PC-9 (cell line): Measurements from ENCODE around the gene PACSIN1. TPM values are rescaled to one million over a fixed set of nuclear protein-coding genes. Genes with fewer than 3 reads are reported as not detected.

Experiments
- BruUV-seq: library from RNA; stranded (reverse); fragments of 400-500 nt; replicated peaks from 2 replicates; lab custom pipeline; 2021; lab: Mats Ljungman, UMichigan
- CTCF ChIA-PET: fragments of 300-600 bp; sonication (Branson Sonifier 250); formaldehyde crosslinking; loops from one replicate; lab custom pipeline; 2022; ENCODE audit warnings: antibody characterized with exemption; lab: Charles Lee
- POLR2A ChIA-PET: fragments of 300-600 bp; sonication (Branson Sonifier 250); formaldehyde crosslinking; loops from one replicate; lab custom pipeline; 2022; ENCODE audit warnings: antibody characterized with exemption; ENCODE audit not compliant: unreplicated experiment; lab: Charles Lee
- DNase-seq, 2 experiments: peaks; one replicate each; pipeline versions ENCODE4 v3.0.0 to v3.0.0-alpha.2; 2015 to 2022; ENCODE audit warnings: mixed read lengths in 1 of 2
- H2AFZ ChIP-seq: fragments of 200-600 bp; sonication (generic); 2 replicates; pipeline ENCODE4 v1.8.1; 2017; ENCODE audit warnings: antibody characterized with exemption
- H3F3A ChIP-seq: fragments of 200-600 bp; sonication (generic); 2 replicates; pipeline ENCODE4 v1.8.1; 2017; ENCODE audit warnings: antibody characterized with exemption, mild to moderate bottlenecking, low read depth; ENCODE audit not compliant: insufficient read depth
- H3K27ac ChIP-seq: fragments of 200-600 bp; sonication (generic); 2 replicates; pipeline ENCODE4 v1.6.1; 2016; ENCODE audit warnings: mixed run types
- H3K27me3 ChIP-seq: fragments of 200-600 bp; sonication (generic); 2 replicates; pipeline ENCODE4 v1.6.1; 2016; ENCODE audit warnings: low read depth, mixed run types; ENCODE audit not compliant: insufficient read depth
- H3K36me3 ChIP-seq: fragments of 200-600 bp; sonication (generic); 2 replicates; pipeline ENCODE4 v1.6.1; 2016; ENCODE audit warnings: low read depth, mixed run types
- H3K4me1 ChIP-seq: fragments of 200-600 bp; sonication (generic); replicated peaks from 2 replicates; pipeline ENCODE4 v1.6.1; 2016; ENCODE audit warnings: mixed run types; ENCODE audit not compliant: insufficient read depth
- H3K4me2 ChIP-seq: fragments of 200-600 bp; sonication (generic); 2 replicates; pipeline ENCODE4 v1.6.1; 2017; ENCODE audit warnings: mixed run types
- H3K4me3 ChIP-seq: fragments of 200-600 bp; sonication (generic); 2 replicates; pipeline ENCODE4 v1.6.1; 2016; ENCODE audit warnings: mixed run types
- H3K79me2 ChIP-seq: fragments of 200-600 bp; sonication (generic); 2 replicates; pipeline ENCODE4 v1.6.1; 2017; ENCODE audit warnings: low read depth, mixed run types
- H3K9me2 ChIP-seq: fragments of 200-600 bp; sonication (generic); 2 replicates; pipeline ENCODE4 v1.8.1; 2017; ENCODE audit warnings: mild to moderate bottlenecking; ENCODE audit not compliant: insufficient read depth
- H3K9me3 ChIP-seq: fragments of 200-600 bp; sonication (generic); 2 replicates; pipeline ENCODE4 v1.8.1; 2016; ENCODE audit warnings: low read depth; ENCODE audit not compliant: insufficient read depth
- H4K20me1 ChIP-seq: fragments of 200-600 bp; sonication (generic); 2 replicates; pipeline ENCODE4 v1.8.1; 2017; ENCODE audit not compliant: insufficient read depth
- EZH2 ChIP-seq: fragments of 200-600 bp; sonication (generic); IDR thresholded peaks from 2 replicates; pipeline ENCODE4 v1.8.0; 2017; ENCODE audit warnings: antibody characterized with exemption, low read depth
- intact Hi-C: fragments of 100-400 bp; cut with micrococcal nuclease; formaldehyde crosslinking; loops from one replicate; pipeline ENCODE4 v1.10.0; 2022; ENCODE audit not compliant: unreplicated experiment
- total RNA-seq: library from RNA; stranded (reverse); gene quantifications from 2 replicates; pipeline ENCODE4 v1.2.3, GENCODE V29; 2021
- TF ChIP-seq, protein P1 (sequence below): fragments of 200-600 bp; sonication (generic); conservative IDR thresholded peaks from 2 replicates; pipeline ENCODE4 v1.6.1; 2017; ENCODE audit warnings: mixed run types, antibody characterized with exemption, mild to moderate bottlenecking, moderate library complexity

The PACSIN1 gene
- total RNA-seq, 1 experiment from 2014 or later: 5.0 TPM

DNA sequence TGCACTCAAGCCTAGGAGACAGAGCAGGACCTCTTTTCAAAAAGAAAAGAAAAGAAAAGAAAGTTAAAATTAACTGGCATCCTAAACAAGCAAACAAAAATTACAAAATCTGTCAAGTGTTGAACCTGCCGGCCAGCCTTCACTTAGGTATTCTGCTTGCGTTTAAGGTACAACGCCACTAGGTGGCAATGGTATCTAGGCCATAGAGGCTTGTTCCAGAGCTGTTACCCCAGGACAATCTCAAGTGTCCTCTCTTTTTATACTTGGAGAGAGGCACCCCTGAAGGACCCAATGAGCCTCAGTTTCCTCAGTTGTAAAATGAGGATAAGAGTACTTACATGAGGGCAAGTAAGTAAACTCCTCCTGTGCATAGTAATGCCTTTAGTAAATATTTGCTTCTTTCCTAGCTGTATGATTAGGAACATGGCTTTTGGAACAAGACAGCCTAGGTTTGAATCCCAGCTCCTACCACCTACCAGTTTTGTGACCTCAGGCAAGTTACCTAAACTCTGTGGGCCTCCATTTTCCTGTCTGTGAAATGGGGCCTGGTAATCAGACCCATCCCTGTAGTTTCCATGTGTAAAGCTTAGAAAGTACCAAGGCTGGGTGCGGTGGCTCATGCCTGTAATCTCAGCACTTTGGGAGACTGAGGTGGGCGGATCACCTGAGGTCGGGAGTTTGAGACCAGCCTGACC, 5.8 kb upstream of the PACSIN1 start:
- no peak for DNase-seq
- ChIA-PET CTCF (interaction anchor here (0.8 to 1.0 kb wide), 2 partner anchors 148 to 149 kb away, joined by 3 to 4 read pairs; no protein-coding TSS in a partner anchor), POLR2A (interaction anchor here (0.6 kb wide), 1 partner anchor 184 kb away, joined by 3 read pairs; no protein-coding TSS in a partner anchor)
- no peaks in the 10 kb centered on the region for H3K36me3 ChIP-seq
- no peak overlapping the region for H3K27ac ChIP-seq
- H3K4me2 ChIP-seq: no peak overlapping the region
- no peaks in the 10 kb centered on the region for H3K79me2 ChIP-seq
- no peak overlapping the region for H2AFZ ChIP-seq
- H3K4me1 ChIP-seq: peaks cover 15% of the 10 kb centered on the region
- intact Hi-C loops: loop anchor here (5.0 to 10.0 kb wide), 3 partner anchors 67 to 685 kb away; partner anchors contain the start of genes SNRPC and TCP11
- H3K9me3 ChIP-seq: no peaks in the 10 kb centered on the region
- no peak overlapping the region for H3K4me3 ChIP-seq
- no TSS peak for BruUV-seq
- H3K9me2 ChIP-seq: no peaks in the 10 kb centered on the region
- H4K20me1 ChIP-seq: no peaks in the 10 kb centered on the region
- H3K27me3 ChIP-seq: no peaks in the 10 kb centered on the region
- peaks cover 41% of the 10 kb centered on the region for H3F3A ChIP-seq
- no peak for TF ChIP-seq EZH2
- TF ChIP-seq, protein P1, sequence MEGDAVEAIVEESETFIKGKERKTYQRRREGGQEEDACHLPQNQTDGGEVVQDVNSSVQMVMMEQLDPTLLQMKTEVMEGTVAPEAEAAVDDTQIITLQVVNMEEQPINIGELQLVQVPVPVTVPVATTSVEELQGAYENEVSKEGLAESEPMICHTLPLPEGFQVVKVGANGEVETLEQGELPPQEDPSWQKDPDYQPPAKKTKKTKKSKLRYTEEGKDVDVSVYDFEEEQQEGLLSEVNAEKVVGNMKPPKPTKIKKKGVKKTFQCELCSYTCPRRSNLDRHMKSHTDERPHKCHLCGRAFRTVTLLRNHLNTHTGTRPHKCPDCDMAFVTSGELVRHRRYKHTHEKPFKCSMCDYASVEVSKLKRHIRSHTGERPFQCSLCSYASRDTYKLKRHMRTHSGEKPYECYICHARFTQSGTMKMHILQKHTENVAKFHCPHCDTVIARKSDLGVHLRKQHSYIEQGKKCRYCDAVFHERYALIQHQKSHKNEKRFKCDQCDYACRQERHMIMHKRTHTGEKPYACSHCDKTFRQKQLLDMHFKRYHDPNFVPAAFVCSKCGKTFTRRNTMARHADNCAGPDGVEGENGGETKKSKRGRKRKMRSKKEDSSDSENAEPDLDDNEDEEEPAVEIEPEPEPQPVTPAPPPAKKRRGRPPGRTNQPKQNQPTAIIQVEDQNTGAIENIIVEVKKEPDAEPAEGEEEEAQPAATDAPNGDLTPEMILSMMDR: peak; percentile 86

DNA sequence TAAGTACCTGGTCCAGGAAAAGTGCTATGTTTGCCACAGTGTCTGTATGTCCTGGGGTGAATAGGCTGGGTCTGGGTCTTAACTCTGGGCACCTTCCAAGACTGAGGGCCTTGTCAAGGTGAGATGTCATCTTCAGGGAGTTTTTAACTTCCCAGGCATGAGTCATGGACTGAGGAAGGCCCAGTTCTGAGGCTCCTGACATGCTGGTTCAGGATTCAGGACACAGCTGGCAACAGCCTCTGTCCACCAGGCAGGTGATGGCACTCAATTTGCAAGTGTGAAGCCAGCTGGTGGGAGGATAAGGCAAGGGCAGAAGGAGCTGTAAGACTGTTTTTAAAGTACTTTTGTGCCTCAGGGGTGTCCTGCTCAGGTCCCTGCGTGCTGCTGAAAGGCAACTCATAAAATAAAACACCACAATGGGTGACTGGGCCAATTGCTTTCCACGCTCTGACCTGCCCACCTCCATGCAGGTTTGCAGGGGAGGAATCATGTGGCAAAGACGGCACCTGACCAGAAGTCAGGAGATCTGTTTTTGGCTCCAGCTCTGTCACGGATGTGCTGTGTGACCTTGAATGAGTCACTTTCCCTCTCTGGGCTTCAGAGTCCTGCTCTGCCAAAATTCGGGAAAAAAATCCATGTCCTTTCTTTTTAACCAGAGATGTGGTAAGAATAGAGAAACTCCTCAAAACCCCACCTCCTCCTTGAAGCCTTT, 4.9 kb upstream of the PACSIN1 start:
- no peak for DNase-seq
- BruUV-seq: no TSS peak
- POLR2A ChIA-PET: no interaction called here

DNA sequence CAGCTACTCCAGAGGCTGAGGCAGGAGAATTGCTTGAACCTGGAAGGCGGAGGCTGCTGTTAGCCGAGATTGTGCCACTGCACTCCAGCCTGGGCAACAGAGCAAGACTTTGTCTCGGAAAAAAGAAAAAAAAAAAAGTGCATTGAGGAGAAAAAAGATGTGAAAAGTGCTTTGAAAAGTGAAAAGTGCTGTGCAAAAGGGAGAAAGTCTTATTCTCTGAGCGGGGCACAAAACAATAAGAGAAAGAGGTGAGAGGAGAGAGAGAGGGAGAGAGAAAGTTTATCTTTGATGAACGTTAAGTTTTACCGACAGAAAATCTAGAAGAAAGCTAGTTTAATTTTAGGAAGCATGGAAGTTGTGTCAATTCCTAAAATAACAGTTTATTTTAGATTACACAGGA, 3.9 kb upstream of the PACSIN1 start:
- no peaks in the 10 kb centered on the region for H3K9me2 ChIP-seq
- H4K20me1 ChIP-seq: no peaks in the 10 kb centered on the region
- H3K4me3 ChIP-seq: peak overlapping the region; percentile 33; the same call in 1 of the 2 replicates
- H3K36me3 ChIP-seq: no peaks in the 10 kb centered on the region
- H3K27ac ChIP-seq: no peak overlapping the region
- peak overlapping the region; percentile 65; the same call in 1 of the 2 replicates for H2AFZ ChIP-seq
- no TSS peak for BruUV-seq
- H3K4me2 ChIP-seq: peak overlapping the region; percentile 73
- no peaks in the 10 kb centered on the region for H3K9me3 ChIP-seq
- DNase-seq: no peak
- no peaks in the 10 kb centered on the region for H3K79me2 ChIP-seq
- no peaks in the 10 kb centered on the region for H3K27me3 ChIP-seq
- H3F3A ChIP-seq: peaks cover 41% of the 10 kb centered on the region
- H3K4me1 ChIP-seq: peaks cover 19% of the 10 kb centered on the region
- ChIA-PET POLR2A (interaction anchor here (0.5 to 0.6 kb wide), 2 partner anchors 13 to 238 kb away, joined by 3 to 5 read pairs; no protein-coding TSS in a partner anchor), CTCF (interaction anchor here (0.6 to 1.0 kb wide), 5 partner anchors 14 to 392 kb away, joined by 3 to 9 read pairs (median 4); no protein-coding TSS in a partner anchor)
- no peak for TF ChIP-seq EZH2
- TF ChIP-seq, protein P1: no peak
- intact Hi-C loops: loop anchor here (1.0 to 10.0 kb wide), 4 partner anchors 65 to 683 kb away; partner anchors contain the start of genes SNRPC and TCP11

More for the DNA sequence above, 4.9 kb upstream of the PACSIN1 start:
- H3K9me2 ChIP-seq: no peaks in the 10 kb centered on the region
- H4K20me1 ChIP-seq: no peaks in the 10 kb centered on the region
- H3K9me3 ChIP-seq: no peaks in the 10 kb centered on the region
- no peaks in the 10 kb centered on the region for H3K27me3 ChIP-seq
- H3K79me2 ChIP-seq: no peaks in the 10 kb centered on the region
- H3K4me1 ChIP-seq: peaks cover 19% of the 10 kb centered on the region
- intact Hi-C loops: loop anchor here (5.0 to 10.0 kb wide), 3 partner anchors 66 to 684 kb away; partner anchors contain the start of genes SNRPC and TCP11
- no peaks in the 10 kb centered on the region for H3K36me3 ChIP-seq
- H3F3A ChIP-seq: peaks cover 41% of the 10 kb centered on the region
- CTCF ChIA-PET: interaction anchor here (0.8 kb wide), 1 partner anchor 147 kb away, joined by 3 read pairs; no protein-coding TSS in a partner anchor
- H3K4me3 ChIP-seq: no peak overlapping the region
- H3K27ac ChIP-seq: no peak overlapping the region
- no peak overlapping the region for H2AFZ ChIP-seq
- no peak overlapping the region for H3K4me2 ChIP-seq
- no peak for TF ChIP-seq EZH2
- TF ChIP-seq, protein P1: no peak
